ENCODE data around the gene B4GALT6.
"Not testable (repeated sequence)": the region's sequence is repeated elsewhere in the genome, so short reads cannot be mapped to it uniquely, and the experiment has no call there.

Gene B4GALT6, protein sequence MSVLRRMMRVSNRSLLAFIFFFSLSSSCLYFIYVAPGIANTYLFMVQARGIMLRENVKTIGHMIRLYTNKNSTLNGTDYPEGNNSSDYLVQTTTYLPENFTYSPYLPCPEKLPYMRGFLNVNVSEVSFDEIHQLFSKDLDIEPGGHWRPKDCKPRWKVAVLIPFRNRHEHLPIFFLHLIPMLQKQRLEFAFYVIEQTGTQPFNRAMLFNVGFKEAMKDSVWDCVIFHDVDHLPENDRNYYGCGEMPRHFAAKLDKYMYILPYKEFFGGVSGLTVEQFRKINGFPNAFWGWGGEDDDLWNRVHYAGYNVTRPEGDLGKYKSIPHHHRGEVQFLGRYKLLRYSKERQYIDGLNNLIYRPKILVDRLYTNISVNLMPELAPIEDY

DNA sequence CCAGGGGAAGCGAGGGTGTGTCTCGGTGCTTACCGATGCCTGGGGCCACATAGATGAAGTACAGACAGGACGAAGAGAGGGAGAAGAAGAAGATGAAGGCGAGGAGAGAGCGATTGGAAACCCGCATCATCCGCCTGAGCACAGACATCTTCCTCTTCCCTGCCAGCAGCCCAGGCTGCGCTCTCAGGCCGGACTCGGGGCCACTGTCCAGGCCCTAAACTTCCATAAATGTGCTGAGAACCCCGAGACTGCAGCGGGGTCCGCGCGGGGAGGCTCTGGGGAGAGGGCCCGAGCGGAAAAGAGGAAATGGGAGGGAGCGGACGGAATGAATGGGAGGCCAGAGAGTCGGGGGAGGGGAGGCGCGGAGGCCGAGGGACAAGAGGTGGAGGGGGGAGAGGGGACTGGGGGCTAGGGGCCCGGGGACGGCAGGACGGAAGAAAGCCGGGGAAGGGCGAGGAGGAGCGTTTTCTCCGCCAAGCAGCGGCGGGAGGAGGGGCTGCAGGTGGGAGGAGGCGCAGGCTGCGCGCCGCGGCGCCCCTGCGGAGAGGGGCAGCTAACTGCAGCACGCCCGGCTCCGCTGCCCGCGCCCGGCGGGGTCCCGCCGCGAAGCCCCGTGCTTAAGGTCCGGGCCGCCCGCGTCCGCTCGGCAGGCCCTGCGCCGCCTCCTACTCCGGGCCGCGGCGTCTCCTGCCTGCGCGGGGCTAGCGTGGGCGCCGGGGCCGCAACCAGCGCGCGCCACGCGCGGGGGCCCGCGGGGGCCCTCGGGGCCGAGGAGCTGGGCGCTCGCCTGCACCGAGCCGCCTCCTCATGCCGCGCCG, at the start of gene B4GALT6:
B4GALT6 (minus strand) TSS at position 303 of the 818 bp plus-strand sequence; CDS start at position 148, 155 bp downstream.
- no peak for DNase-seq

DNA sequence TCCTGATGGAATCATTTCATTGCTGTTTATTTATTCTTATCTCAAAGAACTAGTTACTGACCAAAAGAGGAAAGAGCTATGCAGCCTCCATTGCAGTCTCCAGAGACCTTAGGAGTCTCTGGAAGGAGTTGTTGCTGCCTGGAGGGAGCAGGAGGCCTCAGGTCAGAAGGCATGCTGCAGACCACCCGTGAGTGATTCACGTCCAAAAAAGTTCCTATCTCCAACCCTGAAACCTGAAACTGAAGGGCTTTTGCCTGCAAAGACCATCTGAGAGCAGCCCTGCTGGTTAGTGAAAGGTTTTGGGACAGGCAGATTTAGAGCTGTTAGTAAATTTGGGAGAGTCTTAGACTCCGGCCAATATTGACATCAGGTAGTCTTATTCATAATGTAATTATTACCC, 47.2 kb upstream of the B4GALT6 start:
- no peak for DNase-seq

GRCh38 chr18:31729196-31729595, 44.8 kb upstream of the B4GALT6 start:
- not testable (repeated sequence) for DNase-seq

DNA sequence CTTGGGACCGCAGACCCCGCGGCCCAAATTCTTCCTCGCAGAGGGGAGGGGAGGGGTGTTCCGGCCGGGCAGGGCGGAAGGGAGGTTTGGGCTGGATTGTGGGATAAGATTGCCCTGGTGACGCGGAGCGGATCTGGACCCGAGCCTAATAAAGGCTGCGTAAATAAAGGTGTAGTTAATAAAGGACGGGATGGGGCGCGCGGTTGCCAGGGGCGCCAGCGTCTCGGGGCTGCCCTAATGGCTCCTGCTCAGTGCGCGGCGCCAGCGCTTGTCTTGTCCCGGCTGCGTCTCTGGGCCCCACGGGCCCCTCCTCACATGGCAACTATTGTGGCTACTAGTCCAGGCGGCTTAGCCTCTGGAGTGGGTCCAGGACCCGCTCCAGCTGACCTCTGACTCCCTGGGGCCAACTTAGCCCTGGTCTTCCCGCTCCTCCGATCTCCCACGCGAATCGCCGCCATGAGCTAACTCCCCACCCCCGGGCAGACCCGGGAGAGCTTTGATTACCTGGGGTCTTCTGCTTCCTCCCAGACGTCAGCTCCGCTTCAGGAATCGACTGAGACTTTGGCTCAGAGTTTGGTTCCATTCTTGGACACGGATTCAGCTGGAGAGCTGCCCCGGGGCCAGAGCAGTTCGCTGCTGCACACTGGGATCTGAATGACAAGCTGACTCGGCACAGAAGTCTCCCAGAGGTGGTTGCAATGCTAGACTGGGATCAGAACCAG, 39.8 kb upstream of the B4GALT6 start:
- DNase-seq = no peak

- no peak for DNase-seq
These were observed 39.2 kb upstream of the B4GALT6 start for GRCh38 chr18:31723639-31723989.

- peak; percentile 88 for DNase-seq
These were observed 38.1 kb upstream of the B4GALT6 start for GRCh38 chr18:31722369-31722957.

GRCh38 chr18:31721601-31722000, 37.2 kb upstream of the B4GALT6 start:
- DNase-seq = no peak

DNA sequence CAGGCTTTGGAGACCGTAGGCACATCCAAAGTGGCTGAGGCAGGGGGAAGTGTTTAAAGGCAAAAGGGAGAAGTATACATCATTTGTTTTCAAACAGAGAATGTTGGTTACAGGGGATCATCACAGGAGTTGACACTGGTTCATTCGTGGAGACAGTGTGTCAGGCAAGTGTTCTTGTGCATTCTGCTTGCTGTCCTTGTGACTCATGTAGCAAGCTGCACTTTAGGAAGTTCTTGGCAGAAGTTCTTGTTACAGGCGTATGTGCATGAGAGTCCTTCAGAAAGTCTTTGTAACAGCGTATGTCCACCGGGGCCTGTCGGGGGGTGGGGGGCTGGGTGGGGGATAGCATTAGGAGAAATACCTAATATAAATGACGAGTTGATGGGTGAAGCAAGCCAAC, 36.5 kb upstream of the B4GALT6 start:
- DNase-seq = no peak

DNA sequence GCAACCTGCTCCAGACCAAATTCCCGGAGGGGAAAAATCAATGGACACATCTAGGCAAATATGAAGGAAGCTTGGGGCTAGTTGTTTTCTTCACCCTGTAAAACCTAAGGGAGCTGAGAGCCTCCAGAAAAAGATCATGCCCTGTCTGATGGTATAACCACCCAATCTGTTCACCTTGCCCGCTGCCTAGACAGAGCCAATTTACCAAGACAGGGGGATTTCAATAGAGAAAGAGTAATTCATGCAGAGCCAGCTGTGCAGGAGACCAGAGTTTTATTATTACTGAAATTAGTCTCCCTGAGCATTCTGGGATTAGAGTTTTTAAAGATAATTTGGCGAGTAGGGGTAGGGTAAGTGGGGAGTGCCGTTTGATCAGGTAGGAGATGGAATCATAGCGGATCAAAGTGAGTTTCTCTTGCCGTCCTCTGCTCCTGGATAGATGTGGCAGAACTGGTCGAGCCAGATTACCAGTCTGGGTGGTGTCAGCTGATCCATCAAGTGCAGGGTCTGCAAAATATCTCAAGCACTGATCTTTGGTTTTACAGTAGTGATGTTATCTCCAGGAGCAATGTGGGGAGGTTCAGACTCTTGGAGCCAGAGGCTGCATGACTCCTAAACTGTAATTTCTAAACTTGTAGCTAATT, 35.1 kb upstream of the B4GALT6 start:
- DNase-seq = no peak

DNA sequence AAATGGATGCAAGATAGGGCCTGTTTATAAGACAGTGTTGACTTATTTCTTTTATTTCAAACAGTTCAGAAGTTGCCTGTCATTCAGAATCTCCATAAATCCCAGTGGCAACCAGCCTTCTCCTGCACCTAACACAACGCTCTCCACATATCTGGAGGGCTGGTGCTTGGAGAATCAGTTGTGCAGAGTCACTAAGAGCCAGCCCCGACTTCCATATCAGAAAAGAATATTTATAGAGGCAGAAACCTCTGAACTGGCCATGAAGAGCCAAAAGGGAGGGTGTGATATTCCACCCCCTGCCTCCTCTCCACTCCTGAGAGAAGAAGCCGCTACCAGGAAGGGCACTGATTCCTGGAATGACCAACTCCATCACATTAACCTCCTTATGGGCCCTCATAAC, 34.0 kb upstream of the B4GALT6 start:
- no peak for DNase-seq

GRCh38 chr18:31716362-31716761, 32.0 kb upstream of the B4GALT6 start:
- no peak for DNase-seq

DNA sequence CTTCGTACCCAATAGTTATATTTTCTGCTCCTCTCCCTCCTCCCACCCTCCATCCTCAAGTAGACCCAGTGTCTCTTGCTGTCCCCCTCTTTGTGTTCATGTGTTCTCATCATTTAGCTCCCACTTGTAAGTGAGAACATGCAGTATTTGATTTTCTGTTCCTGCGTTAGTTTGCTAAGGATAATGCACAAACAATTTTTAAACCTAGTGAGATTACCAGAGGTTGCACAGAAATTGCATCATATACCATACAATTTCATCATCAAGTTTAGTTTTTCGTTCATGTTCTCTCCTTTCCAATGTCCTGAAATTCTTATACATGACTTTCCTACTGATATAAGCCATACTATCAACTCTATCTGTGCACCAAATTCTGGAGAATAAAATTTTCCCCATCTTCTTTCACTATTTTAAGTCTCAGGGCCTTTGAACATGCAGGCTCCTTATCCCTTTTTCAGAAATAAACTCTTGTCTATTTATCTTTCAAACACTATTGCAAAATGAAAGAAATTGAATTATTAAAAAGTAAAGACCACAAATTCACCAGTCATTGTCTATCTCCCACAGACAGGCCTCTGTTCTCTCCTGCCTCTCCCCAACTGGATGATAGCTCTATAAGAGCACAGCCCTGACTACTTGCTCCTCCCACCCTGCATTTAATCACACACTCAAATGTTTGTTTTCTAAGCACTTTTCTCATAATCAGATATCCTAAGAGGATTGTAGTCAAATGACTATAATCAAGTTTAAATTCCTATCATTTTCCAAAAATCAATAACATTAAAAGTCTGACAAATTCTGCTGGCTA, 27.2 kb upstream of the B4GALT6 start:
- DNase-seq = no peak

DNA sequence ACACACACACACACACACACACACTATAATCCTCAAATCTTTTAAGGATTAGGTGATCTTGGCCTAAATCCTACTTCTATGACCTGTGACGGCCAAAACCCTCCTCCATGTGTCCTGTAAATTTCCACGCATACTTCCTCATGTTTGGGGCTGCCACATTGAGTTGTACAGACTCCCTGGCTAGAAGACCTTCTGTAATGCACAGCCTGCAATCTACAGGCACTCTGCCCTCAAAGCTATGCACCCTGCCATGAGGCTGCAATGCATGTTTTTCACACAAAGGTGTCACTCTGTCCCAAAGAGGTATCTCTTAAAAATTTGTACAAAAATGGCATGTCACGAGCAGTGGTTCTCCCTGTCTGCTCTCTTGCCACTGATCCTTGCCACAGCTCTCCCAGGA, 26.4 kb upstream of the B4GALT6 start:
- DNase-seq = no peak

DNA sequence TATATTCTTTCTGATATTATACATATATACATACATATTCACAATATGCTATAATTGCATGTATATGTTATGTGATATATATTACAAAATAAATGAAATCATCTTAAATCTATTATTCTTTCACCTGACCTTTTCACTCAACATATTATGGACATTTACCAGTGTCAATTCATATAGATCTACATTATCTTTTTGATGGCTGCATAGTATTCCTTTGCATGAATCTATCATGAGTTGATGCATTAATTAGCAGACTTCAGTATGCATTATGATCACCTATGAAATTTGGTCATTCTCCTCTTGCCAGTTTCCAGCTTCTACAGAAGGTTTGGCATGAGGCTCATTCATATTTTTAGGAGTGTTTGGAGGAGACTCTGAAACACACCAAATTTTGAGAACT, 23.4 kb upstream of the B4GALT6 start:
- no peak for DNase-seq

DNA sequence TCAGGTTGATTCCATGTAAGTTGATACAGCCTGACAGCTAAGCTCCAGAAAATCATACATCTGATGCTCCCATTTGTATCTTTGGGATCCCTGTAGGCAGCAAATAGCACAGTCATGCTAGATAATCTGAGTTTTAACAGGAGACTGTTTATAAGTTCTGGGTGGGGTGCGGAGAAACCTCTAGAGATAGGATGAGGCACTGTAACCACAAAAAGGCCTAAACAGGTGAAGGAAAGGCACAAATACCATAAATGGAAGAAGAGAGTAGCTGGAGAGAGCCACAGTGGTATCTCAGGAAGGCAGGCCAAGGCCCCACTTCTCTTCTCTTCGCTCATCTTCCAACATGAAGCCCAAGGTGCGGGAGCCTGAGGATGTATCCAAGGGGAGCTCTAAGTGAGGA, 18.1 kb upstream of the B4GALT6 start:
- DNase-seq = no peak

GRCh38 chr18:31701744-31702143, 17.4 kb upstream of the B4GALT6 start:
- DNase-seq = no peak

DNA sequence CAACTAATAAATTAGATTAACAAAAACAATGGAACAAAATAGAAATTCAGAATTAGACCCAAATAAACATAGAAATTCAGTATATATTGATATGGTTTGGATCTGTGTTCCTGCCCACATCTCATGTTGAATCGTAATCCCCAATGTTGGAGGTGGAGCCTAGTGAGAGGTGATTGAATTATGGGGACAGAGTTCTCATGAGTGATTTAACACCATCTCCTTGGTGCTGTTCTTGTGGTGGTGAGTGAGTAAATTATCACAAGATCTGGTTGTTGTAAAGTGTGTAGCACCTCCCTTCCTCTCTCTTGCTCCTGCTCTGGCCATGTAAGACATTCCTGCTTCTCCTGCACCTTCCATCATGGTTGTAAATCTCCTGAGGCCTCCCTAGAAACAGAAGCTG, 16.6 kb upstream of the B4GALT6 start:
- no peak for DNase-seq

GRCh38 chr18:31697351-31698298, 13.2 kb upstream of the B4GALT6 start:
- DNase-seq = no peak

GRCh38 chr18:31695989-31696388, 11.6 kb upstream of the B4GALT6 start:
- DNase-seq = no peak

GRCh38 chr18:31694297-31694696, 9.9 kb upstream of the B4GALT6 start:
- DNase-seq = no peak

- no peak for DNase-seq
These were observed 4.2 kb upstream of the B4GALT6 start for GRCh38 chr18:31688606-31689005.
